Neural progenitor cell (in vitro differentiated cells): Measurements from ENCODE around the gene RGMA.

ENCODE experiments used
- CTCF ChIP-seq: fragments of 200-600 bp; sonication (generic); IDR thresholded peaks from 2 replicates; pipeline ENCODE4 v1.5.1; 2017; ENCODE audit warnings: antibody characterized with exemption, mild to moderate bottlenecking
- EZH2 ChIP-seq: fragments of 200-600 bp; sonication (generic); IDR thresholded peaks from 2 replicates; pipeline ENCODE4 v1.6.1; 2017; ENCODE audit warnings: antibody characterized with exemption, mild to moderate bottlenecking, moderate library complexity
- EZH2phosphoT487 ChIP-seq: fragments of 200-600 bp; sonication (generic); IDR thresholded peaks from 2 replicates; pipeline ENCODE4 v1.6.1; 2017; ENCODE audit warnings: antibody characterized with exemption

- no peak for TF ChIP-seq CTCF
- no peak for TF ChIP-seq EZH2
- no peak for TF ChIP-seq EZH2phosphoT487
Observed at GRCh38 chr15:93059442-93059841, 29.6 kb downstream of the RGMA start.
